ENCODE measurements around the gene WSCD2. TPM values are rescaled to one million over a fixed set of nuclear protein-coding genes. Genes with fewer than 3 reads are reported as not detected.

The WSCD2 gene
- total RNA-seq, 2 experiments from 2014 or later, result not detected

DNA sequence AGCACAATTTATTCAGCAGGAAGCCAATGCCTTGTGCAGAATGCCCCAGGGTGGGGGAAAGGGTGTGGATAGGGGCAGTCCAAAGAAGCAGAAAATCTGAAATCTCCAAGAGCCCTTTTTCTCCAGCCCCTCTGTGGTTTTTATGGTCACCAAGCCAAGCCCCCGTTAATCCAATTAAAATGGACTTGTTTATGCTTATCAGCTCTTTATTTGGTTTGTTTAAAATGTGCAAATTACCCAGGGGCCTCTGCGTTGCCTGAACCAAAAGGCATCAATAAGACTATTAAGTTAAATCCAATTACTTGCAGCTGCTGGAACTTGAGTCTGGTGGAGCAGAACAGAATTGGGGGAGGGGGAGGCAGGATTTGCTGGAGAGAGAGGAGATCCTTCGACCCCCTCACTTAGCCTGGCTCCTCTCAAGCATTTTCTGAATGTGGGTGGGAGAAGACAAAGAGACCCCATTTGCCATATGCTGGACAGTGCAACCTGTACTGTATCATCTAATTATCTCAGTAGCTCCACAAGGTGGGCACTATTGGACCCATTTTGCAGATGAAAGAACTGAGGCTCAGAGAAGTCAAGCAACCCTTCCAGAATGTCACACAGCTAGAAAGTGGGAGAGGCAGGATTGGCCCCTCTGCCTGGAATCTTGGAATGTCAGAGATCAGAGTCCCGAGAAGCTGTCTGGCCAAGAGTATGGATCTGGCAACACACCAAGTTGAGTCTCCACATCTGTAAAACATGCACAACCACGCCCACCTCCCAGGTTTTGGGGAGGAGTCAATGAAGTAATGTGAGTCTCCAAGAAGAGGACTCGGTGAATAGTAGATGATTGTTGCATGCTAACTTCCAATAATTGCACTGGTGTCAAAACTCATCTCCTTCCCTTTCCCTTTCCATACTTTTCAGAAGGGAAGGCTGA, 143.1 kb downstream of the WSCD2 start:
- TF ChIP-seq EZH2phosphoT487 (IDR thresholded peaks at IDR 0.05; ENCODE audit: borderline replicate concordance, low read depth, low read length), result no peak
- TF ChIP-seq, protein P1, sequence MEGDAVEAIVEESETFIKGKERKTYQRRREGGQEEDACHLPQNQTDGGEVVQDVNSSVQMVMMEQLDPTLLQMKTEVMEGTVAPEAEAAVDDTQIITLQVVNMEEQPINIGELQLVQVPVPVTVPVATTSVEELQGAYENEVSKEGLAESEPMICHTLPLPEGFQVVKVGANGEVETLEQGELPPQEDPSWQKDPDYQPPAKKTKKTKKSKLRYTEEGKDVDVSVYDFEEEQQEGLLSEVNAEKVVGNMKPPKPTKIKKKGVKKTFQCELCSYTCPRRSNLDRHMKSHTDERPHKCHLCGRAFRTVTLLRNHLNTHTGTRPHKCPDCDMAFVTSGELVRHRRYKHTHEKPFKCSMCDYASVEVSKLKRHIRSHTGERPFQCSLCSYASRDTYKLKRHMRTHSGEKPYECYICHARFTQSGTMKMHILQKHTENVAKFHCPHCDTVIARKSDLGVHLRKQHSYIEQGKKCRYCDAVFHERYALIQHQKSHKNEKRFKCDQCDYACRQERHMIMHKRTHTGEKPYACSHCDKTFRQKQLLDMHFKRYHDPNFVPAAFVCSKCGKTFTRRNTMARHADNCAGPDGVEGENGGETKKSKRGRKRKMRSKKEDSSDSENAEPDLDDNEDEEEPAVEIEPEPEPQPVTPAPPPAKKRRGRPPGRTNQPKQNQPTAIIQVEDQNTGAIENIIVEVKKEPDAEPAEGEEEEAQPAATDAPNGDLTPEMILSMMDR (conservative IDR thresholded peaks at IDR 0.05; ENCODE audit: low read length), result no peak
- no peak overlapping the region for H3K4me2 ChIP-seq (ENCODE audit: low read length)
- intact Hi-C loops (cut with micrococcal nuclease; ENCODE audit: unreplicated experiment), result no loop called here
- no peak overlapping the region for H3K27ac ChIP-seq (ENCODE audit: low read depth, low read length, poor library complexity, severe bottlenecking)
- H3K36me3 ChIP-seq (ENCODE audit: insufficient read depth, low read length), result no peaks in the 10 kb centered on the region
- no peak overlapping the region for H2AFZ ChIP-seq (ENCODE audit: low read length)
- H3K9me2 ChIP-seq (ENCODE audit: insufficient read depth, low read length), result no peaks in the 10 kb centered on the region
- CTCF ChIA-PET (ENCODE audit: unreplicated experiment), result no interaction called here
- POLR2A ChIA-PET, result interaction anchor here (0.6 kb wide), 1 partner anchor 36 kb away, joined by 3 read pairs; no protein-coding TSS in a partner anchor
- no peak for DNase-seq (ENCODE audit: low spot score)
- H3K79me2 ChIP-seq (ENCODE audit: insufficient read depth, low read depth, low read length), result no peaks in the 10 kb centered on the region
- no TSS peak for BruUV-seq (replicated peaks)
- H3K4me1 ChIP-seq (ENCODE audit: insufficient read depth, low read length, poor library complexity, severe bottlenecking), result no peaks in the 10 kb centered on the region
- no peak overlapping the region for H3K4me3 ChIP-seq (ENCODE audit: low read depth, low read length, poor library complexity, severe bottlenecking)
- H3K9me3 ChIP-seq (ENCODE audit: low read length), result no peaks in the 10 kb centered on the region
- H4K20me1 ChIP-seq (ENCODE audit: insufficient read depth, low read length), result no peaks in the 10 kb centered on the region

DNA sequence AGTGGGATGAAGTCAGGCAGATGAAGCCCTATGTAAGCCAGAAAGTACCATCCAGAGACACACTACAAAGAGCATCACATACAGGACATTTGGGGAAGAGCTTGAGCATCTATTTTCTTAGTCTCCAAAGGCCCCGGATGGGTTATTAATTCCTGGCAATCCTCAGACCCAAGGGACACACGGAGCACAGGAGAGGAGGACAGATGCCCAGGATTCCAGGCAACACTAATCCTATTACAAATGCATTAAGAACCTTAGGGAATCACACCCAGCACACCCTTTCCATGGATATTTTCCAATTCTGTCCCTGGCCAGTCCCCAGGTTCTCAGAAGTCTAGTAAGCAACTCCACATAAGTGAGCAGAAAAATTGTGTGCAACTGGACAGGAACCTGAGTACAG, 144.1 kb downstream of the WSCD2 start:
- Histone ChIP-seq H3K27ac (ENCODE audit: low read depth, low read length, poor library complexity, severe bottlenecking) (no peak overlapping the region), H4K20me1 (ENCODE audit: insufficient read depth, low read length) (no peaks in the 10 kb centered on the region), H3K36me3 (ENCODE audit: insufficient read depth, low read length) (no peaks in the 10 kb centered on the region), H3K4me1 (ENCODE audit: insufficient read depth, low read length, poor library complexity, severe bottlenecking) (no peaks in the 10 kb centered on the region), H3K79me2 (ENCODE audit: insufficient read depth, low read depth, low read length) (no peaks in the 10 kb centered on the region), H3K4me3 (ENCODE audit: low read depth, low read length, poor library complexity, severe bottlenecking) (no peak overlapping the region), H3K9me3 (ENCODE audit: low read length) (no peaks in the 10 kb centered on the region), H3K9me2 (ENCODE audit: insufficient read depth, low read length) (no peaks in the 10 kb centered on the region), H3K4me2 (ENCODE audit: low read length) (no peak overlapping the region), H2AFZ (ENCODE audit: low read length) (no peak overlapping the region)
- no peak for DNase-seq (ENCODE audit: low spot score)
- ChIA-PET POLR2A (no interaction called here), CTCF (ENCODE audit: unreplicated experiment) (no interaction called here)
- TF ChIP-seq, protein P1 (conservative IDR thresholded peaks at IDR 0.05; ENCODE audit: low read length), result no peak
- no peak for TF ChIP-seq EZH2phosphoT487 (IDR thresholded peaks at IDR 0.05; ENCODE audit: borderline replicate concordance, low read depth, low read length)
- BruUV-seq (replicated peaks), result no TSS peak
- intact Hi-C loops (cut with micrococcal nuclease; ENCODE audit: unreplicated experiment), result no loop called here

DNA sequence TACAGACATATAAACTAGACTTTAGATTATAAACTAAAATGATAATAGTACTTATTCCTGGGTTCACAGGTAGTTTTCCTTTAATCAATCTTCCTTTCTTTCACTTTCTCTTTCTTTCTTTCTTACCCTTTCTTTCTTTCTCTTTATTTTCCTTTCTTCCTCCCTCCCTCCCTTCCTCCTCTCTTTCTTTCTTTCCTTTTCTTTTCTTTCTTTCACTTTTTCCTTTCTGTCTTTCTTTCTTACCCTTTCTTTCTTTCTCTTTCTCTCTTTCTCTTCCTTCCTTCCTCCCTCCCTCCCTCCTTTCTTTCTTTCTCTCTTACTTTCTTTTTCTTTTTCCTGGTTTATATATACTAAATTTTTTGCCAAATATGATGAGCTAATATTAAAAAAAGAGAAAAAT, 148.5 kb downstream of the WSCD2 start:
- H3K27ac ChIP-seq (ENCODE audit: low read depth, low read length, poor library complexity, severe bottlenecking), result no peak overlapping the region
- BruUV-seq (replicated peaks), result no TSS peak
- DNase-seq (ENCODE audit: low spot score), result no peak

More for the DNA sequence above, 148.5 kb downstream of the WSCD2 start:
- no peak overlapping the region for H3K4me2 ChIP-seq (ENCODE audit: low read length)
- no peaks in the 10 kb centered on the region for H3K4me1 ChIP-seq (ENCODE audit: insufficient read depth, low read length, poor library complexity, severe bottlenecking)
- no peaks in the 10 kb centered on the region for H3K79me2 ChIP-seq (ENCODE audit: insufficient read depth, low read depth, low read length)
- TF ChIP-seq, protein P1 (conservative IDR thresholded peaks at IDR 0.05; ENCODE audit: low read length), result no peak
- TF ChIP-seq EZH2phosphoT487 (IDR thresholded peaks at IDR 0.05; ENCODE audit: borderline replicate concordance, low read depth, low read length), result no peak
- intact Hi-C loops (cut with micrococcal nuclease; ENCODE audit: unreplicated experiment), result no loop called here
- ChIA-PET POLR2A (interaction anchor here (0.7 to 0.8 kb wide), 2 partner anchors 201 to 894 kb away, joined by 3 to 9 read pairs; no protein-coding TSS in a partner anchor), CTCF (ENCODE audit: unreplicated experiment) (no interaction called here)
- H3K36me3 ChIP-seq (ENCODE audit: insufficient read depth, low read length), result no peaks in the 10 kb centered on the region
- H3K4me3 ChIP-seq (ENCODE audit: low read depth, low read length, poor library complexity, severe bottlenecking), result no peak overlapping the region
- H4K20me1 ChIP-seq (ENCODE audit: insufficient read depth, low read length), result no peaks in the 10 kb centered on the region
- no peak overlapping the region for H2AFZ ChIP-seq (ENCODE audit: low read length)
- no peaks in the 10 kb centered on the region for H3K9me2 ChIP-seq (ENCODE audit: insufficient read depth, low read length)
- no peaks in the 10 kb centered on the region for H3K9me3 ChIP-seq (ENCODE audit: low read length)
